Breast epithelium (tissue), 3 donors: ENCODE results near the gene STARD3.

Experiments used
- POLR2AphosphoS5 ChIP-seq, 3 donors: sonication (generic); formaldehyde crosslinking; IDR thresholded peaks; one replicate each; pipeline ENCODE4 v1.6.1; 2017; ENCODE audit warnings: antibody characterized with exemption in 3 of 3
- TF ChIP-seq, protein P1 (sequence below), 3 donors: fragments of 450-650 bp; IDR thresholded peaks; one replicate each; pipeline ENCODE4 v1.5.1; 2016 to 2017; ENCODE audit warnings: antibody characterized with exemption in 3 of 3, mild to moderate bottlenecking in 3 of 3, moderate library complexity in 3 of 3

DNA sequence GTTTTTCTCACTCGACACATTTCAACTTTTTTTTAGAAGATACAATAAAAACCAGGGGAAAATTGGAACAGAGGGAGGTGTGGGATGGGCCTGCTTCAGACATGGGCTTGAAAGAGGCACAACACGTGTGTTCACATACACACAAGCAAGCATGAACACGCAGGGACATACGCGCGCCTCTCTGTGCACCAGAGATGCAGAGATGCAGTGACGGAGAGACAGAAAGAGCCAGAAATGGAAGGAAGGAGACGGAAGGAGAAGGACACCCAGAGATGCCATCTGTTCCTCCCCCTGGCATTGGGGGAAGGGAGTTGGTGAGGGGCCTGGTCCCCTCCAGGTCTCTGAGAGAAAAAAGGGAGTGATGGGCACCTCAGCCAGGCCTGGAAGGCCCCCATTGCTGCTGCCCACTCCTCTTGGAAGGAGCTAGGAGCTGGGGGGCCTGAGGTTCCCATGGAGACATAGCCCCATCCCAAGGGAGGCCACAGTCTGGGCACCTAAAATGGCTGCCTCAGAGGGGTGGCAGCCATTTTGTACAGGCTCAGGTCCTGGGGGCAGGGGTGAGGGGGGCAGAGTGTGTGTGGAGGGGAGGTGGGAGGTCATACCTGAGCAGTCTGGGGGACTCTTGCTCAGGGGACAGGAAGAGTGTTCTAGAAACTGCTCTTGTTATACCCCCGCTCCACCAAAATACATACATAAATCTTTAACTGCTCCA is 25.4 kb upstream of the STARD3 start:
- TF ChIP-seq POLR2AphosphoS5 (IDR thresholded peaks at IDR 0.05): no peak
- TF ChIP-seq, protein P1, sequence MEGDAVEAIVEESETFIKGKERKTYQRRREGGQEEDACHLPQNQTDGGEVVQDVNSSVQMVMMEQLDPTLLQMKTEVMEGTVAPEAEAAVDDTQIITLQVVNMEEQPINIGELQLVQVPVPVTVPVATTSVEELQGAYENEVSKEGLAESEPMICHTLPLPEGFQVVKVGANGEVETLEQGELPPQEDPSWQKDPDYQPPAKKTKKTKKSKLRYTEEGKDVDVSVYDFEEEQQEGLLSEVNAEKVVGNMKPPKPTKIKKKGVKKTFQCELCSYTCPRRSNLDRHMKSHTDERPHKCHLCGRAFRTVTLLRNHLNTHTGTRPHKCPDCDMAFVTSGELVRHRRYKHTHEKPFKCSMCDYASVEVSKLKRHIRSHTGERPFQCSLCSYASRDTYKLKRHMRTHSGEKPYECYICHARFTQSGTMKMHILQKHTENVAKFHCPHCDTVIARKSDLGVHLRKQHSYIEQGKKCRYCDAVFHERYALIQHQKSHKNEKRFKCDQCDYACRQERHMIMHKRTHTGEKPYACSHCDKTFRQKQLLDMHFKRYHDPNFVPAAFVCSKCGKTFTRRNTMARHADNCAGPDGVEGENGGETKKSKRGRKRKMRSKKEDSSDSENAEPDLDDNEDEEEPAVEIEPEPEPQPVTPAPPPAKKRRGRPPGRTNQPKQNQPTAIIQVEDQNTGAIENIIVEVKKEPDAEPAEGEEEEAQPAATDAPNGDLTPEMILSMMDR (IDR thresholded peaks at IDR 0.05): no peak
